IMR-90 (cell line): Measurements from ENCODE around the gene PLEKHA4.

ENCODE experiments used
- BHLHE40 ChIP-seq: fragments of 150-350 bp; IDR thresholded peaks from 2 replicates; pipeline ENCODE4 v1.6.1; 2016; ENCODE audit warnings: mild to moderate bottlenecking, low read depth, low read length
- CEBPB ChIP-seq: IDR thresholded peaks from 2 replicates; pipeline ENCODE4 v1.6.1; 2012; ENCODE audit warnings: low read depth, low read length, improper control_type of control experiment
- CHD1 ChIP-seq: IDR thresholded peaks from 2 replicates; pipeline ENCODE4 v1.6.1; 2012; ENCODE audit warnings: low read depth, low read length, improper control_type of control experiment
- CTCF ChIP-seq: conservative IDR thresholded peaks from 2 replicates; pipeline ENCODE4 v1.5.1; 2012; ENCODE audit warnings: mild to moderate bottlenecking, low read depth, low read length, improper control_type of control experiment
- FOS ChIP-seq: fragments of 150-350 bp; IDR thresholded peaks from 2 replicates; pipeline ENCODE4 v1.6.1; 2016; ENCODE audit warnings: low read depth, low read length
- MAFK ChIP-seq: IDR thresholded peaks from 2 replicates; pipeline ENCODE4 v1.6.1; 2012; ENCODE audit warnings: low read depth, low read length, improper control_type of control experiment
- MAZ ChIP-seq: IDR thresholded peaks from 2 replicates; pipeline ENCODE4 v1.6.1; 2012; ENCODE audit warnings: low read depth, mild to moderate bottlenecking, low read length, improper control_type of control experiment, moderate library complexity, borderline replicate concordance
- MXI1 ChIP-seq: IDR thresholded peaks from 2 replicates; pipeline ENCODE4 v1.6.1; 2012; ENCODE audit warnings: low read depth, mild to moderate bottlenecking, low read length, moderate library complexity, borderline replicate concordance
- NFE2L2 ChIP-seq: fragments of 150-350 bp; IDR thresholded peaks from 2 replicates; pipeline ENCODE4 v1.6.1; 2016; ENCODE audit warnings: low read depth, mild to moderate bottlenecking, low read length
- POLR2A ChIP-seq: IDR thresholded peaks from 2 replicates; pipeline ENCODE4 v1.6.1; 2012; ENCODE audit warnings: mild to moderate bottlenecking, low read depth, low read length
- RAD21 ChIP-seq: IDR thresholded peaks from 2 replicates; pipeline ENCODE4 v1.6.1; 2012; ENCODE audit warnings: low read length, improper control_type of control experiment
- RFX5 ChIP-seq: IDR thresholded peaks from 2 replicates; pipeline ENCODE4 v1.8.0; 2012; ENCODE audit warnings: low read depth, mild to moderate bottlenecking, low read length, moderate library complexity
- SMC3 ChIP-seq: fragments of 150-350 bp; IDR thresholded peaks from 2 replicates; pipeline ENCODE4 v1.6.1; 2016; ENCODE audit warnings: low read depth, mild to moderate bottlenecking, antibody characterized with exemption, low read length, moderate library complexity
- USF2 ChIP-seq: fragments of 150-350 bp; IDR thresholded peaks from 2 replicates; pipeline ENCODE4 v1.6.1; 2017; ENCODE audit warnings: mild to moderate bottlenecking, antibody characterized with exemption, low read length, low read depth

- TF ChIP-seq SMC3 (no peak), CTCF (no peak), USF2 (no peak), CEBPB (no peak), POLR2A (no peak), BHLHE40 (no peak), MAFK (no peak), FOS (no peak), CHD1 (no peak), RFX5 (no peak), RAD21 (no peak), MXI1 (no peak), MAZ (no peak), NFE2L2 (no peak)
Observed at GRCh38 chr19:48814895-48815294, 53.5 kb downstream of the PLEKHA4 start.
